ENCODE data around the gene ACOT7.

DNA sequence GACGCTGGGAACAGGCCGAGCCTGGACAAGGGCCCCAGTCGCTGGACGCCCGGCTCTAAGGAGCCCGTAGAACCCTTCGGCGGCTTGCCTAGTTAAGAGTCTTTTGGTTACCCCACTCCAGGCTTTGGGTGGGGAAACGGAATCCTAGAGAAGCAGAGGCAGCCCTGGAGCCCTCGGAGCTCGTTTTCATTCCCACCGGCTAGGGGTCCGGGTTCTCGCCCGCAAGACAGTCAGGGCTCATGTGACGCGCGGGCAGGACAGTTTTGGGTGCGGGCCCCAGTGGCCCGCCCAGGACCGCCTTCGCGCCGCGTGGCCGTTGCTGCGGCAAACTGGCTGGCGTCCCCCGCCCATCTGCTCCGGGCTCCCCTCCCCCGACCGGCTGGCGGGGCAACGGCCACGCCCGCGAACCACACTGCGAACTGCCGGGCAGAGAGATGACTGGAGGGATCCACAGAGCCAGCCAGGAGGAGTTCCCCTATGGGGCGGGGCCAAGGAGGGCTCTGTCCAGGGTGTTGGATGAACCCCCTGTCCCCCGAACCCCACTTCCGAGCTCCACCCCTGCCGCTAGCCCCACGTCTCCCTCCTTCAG lies 27.0 kb upstream of the ACOT7 start:
- TF ChIP-seq, protein P1, sequence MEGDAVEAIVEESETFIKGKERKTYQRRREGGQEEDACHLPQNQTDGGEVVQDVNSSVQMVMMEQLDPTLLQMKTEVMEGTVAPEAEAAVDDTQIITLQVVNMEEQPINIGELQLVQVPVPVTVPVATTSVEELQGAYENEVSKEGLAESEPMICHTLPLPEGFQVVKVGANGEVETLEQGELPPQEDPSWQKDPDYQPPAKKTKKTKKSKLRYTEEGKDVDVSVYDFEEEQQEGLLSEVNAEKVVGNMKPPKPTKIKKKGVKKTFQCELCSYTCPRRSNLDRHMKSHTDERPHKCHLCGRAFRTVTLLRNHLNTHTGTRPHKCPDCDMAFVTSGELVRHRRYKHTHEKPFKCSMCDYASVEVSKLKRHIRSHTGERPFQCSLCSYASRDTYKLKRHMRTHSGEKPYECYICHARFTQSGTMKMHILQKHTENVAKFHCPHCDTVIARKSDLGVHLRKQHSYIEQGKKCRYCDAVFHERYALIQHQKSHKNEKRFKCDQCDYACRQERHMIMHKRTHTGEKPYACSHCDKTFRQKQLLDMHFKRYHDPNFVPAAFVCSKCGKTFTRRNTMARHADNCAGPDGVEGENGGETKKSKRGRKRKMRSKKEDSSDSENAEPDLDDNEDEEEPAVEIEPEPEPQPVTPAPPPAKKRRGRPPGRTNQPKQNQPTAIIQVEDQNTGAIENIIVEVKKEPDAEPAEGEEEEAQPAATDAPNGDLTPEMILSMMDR (IDR thresholded peaks at IDR 0.05): no peak
- no peak for TF ChIP-seq POLR2A (IDR thresholded peaks at IDR 0.05)
